Keratinocyte (primary cell): ENCODE measurements around the gene UBE2E3. TPM values are rescaled to one million over a fixed set of nuclear protein-coding genes. Genes with fewer than 3 reads are reported as not detected.

Experiments used
- DNase-seq: peaks from one replicate; pipeline ENCODE4 v3.0.0-alpha.2; 2011; ENCODE audit warnings: low read depth, missing footprints, low spot score
- FAIRE-seq: peaks from 2 replicates; lab custom pipeline; 2011; peaks lifted over from hg19 to GRCh38; lab: Jason Lieb, UNC
- H2AFZ ChIP-seq: 2 replicates; pipeline ENCODE4 v1.6.0; 2012; ENCODE audit warnings: low read length, control low read depth, inconsistent platforms; ENCODE audit not compliant: control insufficient read depth
- H3K27ac ChIP-seq: 2 replicates; pipeline ENCODE4 v1.5.1; 2011; ENCODE audit warnings: low read length; ENCODE audit not compliant: control insufficient read depth, insufficient read depth
- H3K27me3 ChIP-seq: 3 replicates; pipeline ENCODE4 v1.6.0; 2011; ENCODE audit warnings: low read length; ENCODE audit not compliant: control insufficient read depth, insufficient read depth; ENCODE audit errors: extremely low read depth
- H3K36me3 ChIP-seq, 2 experiments: 2 replicates in 1 of 2; 3 replicates in 1 of 2; pipeline ENCODE4 v1.5.1; 2011; ENCODE audit warnings: low read length in 2 of 2, mild to moderate bottlenecking in 1 of 2; ENCODE audit not compliant: control insufficient read depth in 2 of 2, insufficient read depth in 2 of 2; ENCODE audit errors: extremely low read depth in 1 of 2
- H3K4me1 ChIP-seq: 3 replicates; pipeline ENCODE4 v1.5.1; 2011; ENCODE audit warnings: low read length; ENCODE audit not compliant: control insufficient read depth, insufficient read depth; ENCODE audit errors: extremely low read depth
- H3K4me2 ChIP-seq: 3 replicates; pipeline ENCODE4 v1.6.0; 2011; ENCODE audit warnings: low read depth, low read length; ENCODE audit not compliant: control insufficient read depth, insufficient read depth; ENCODE audit errors: extremely low read depth
- H3K4me3 ChIP-seq, 3 experiments: fragments of 200-600 bp in 1 of 3; sonication (generic) in 1 of 3; 2 replicates in 2 of 3; 3 replicates in 1 of 3; pipeline ENCODE4 v1.5.1; 2011 to 2016; ENCODE audit warnings: low read length in 3 of 3, mild to moderate bottlenecking in 3 of 3, control low read depth in 2 of 3, inconsistent platforms in 1 of 3, low read depth in 1 of 3, mixed read lengths in 1 of 3, mixed run types in 1 of 3, moderate library complexity in 1 of 3; ENCODE audit not compliant: control insufficient read depth in 2 of 3, insufficient read depth in 2 of 3; ENCODE audit errors: extremely low read depth in 1 of 3
- H3K79me2 ChIP-seq: 2 replicates; pipeline ENCODE4 v1.6.0; 2012; ENCODE audit warnings: low read length; ENCODE audit not compliant: control insufficient read depth, insufficient read depth
- H3K9ac ChIP-seq: 3 replicates; pipeline ENCODE4 v1.6.0; 2011; ENCODE audit warnings: low read length; ENCODE audit not compliant: control insufficient read depth, insufficient read depth; ENCODE audit errors: extremely low read depth
- H3K9me1 ChIP-seq: 3 replicates; pipeline ENCODE4 v1.6.0; 2011; ENCODE audit warnings: low read length; ENCODE audit not compliant: control insufficient read depth, insufficient read depth; ENCODE audit errors: extremely low read depth
- H3K9me3 ChIP-seq: 2 replicates; pipeline ENCODE4 v1.5.1; 2012; ENCODE audit warnings: low read depth, low read length; ENCODE audit not compliant: control insufficient read depth
- H4K20me1 ChIP-seq: 3 replicates; pipeline ENCODE4 v1.6.0; 2011; ENCODE audit warnings: low read length; ENCODE audit not compliant: control insufficient read depth, insufficient read depth; ENCODE audit errors: extremely low read depth
- CTCF ChIP-seq, 3 experiments: IDR thresholded peaks in 1 of 3; conservative IDR thresholded peaks in 1 of 3; optimal IDR thresholded peaks in 1 of 3; 2 replicates in 2 of 3; 3 replicates in 1 of 3; pipeline versions ENCODE3 to v1.5.1; 2011; ENCODE audit warnings: low read length in 3 of 3, mild to moderate bottlenecking in 3 of 3, moderate library complexity in 2 of 3, control low read depth in 1 of 3, inconsistent platforms in 1 of 3; ENCODE audit not compliant: insufficient read depth in 2 of 3; ENCODE audit errors: extremely low read depth in 1 of 3
- EZH2 ChIP-seq: IDR thresholded peaks from one replicate; pipeline ENCODE4 v1.6.1; 2012; ENCODE audit warnings: inconsistent platforms, mild to moderate bottlenecking, low read length, moderate library complexity
- dilution Hi-C: fragments of 300-500 bp; cut with MboI; formaldehyde crosslinking; loops from one replicate; pipeline ENCODE4 v1.7.0; 2020; ENCODE audit warnings: low sequenced_read_pairs; ENCODE audit not compliant: extremely low pct_ligation_motif_present
- polyA plus RNA-seq, 5 experiments: library from polyadenylated mRNA; depleted of rRNA in 3 of 5; stranded (reverse) in 3 of 5; stranded (forward) in 1 of 5; unstranded in 1 of 5; fragments of >200 nt; gene quantifications; 1 replicate in 1 of 5; 2 replicates in 3 of 5; 3 replicates in 1 of 5; pipeline versions ENCODE4 v1.2.1 to v1.2.3, GENCODE V29; 2011 to 2012; ENCODE audit warnings: missing spikeins in 2 of 5, low read depth in 1 of 5, low replicate concordance in 1 of 5

UBE2E3 gene
- polyA plus RNA-seq, 1 donor (not counting 4 experiments of a cell fraction or from before 2014, with no cell fraction given), result 91.1 TPM

GRCh38 chr2:180944372-180944771 lies 36.0 kb upstream of the UBE2E3 start:
- no peak for TF ChIP-seq CTCF (optimal IDR thresholded peaks at IDR 0.05 in 1 of 3, IDR thresholded peaks at IDR 0.05 in 1 of 3, conservative IDR thresholded peaks at IDR 0.05 in 1 of 3; ENCODE audit: extremely low read depth in 1 of 3, insufficient read depth in 2 of 3, low read length in 3 of 3)
- no peak for TF ChIP-seq EZH2
- no peaks in the 10 kb centered on the region for H3K27me3 ChIP-seq
- H3K4me1 ChIP-seq, result no peaks in the 10 kb centered on the region
- no peak for FAIRE-seq
- H3K9ac ChIP-seq, result no peak overlapping the region
- dilution Hi-C loops, result no loop called here
- H3K4me3 ChIP-seq, result no peak overlapping the region
- H2AFZ ChIP-seq, result no peak overlapping the region
- DNase-seq, result no peak
- no peak overlapping the region for H3K27ac ChIP-seq
- H3K9me1 ChIP-seq, result no peaks in the 10 kb centered on the region
- H3K36me3 ChIP-seq, result no peaks in the 10 kb centered on the region
- no peak overlapping the region for H3K4me2 ChIP-seq
- H3K9me3 ChIP-seq, result no peaks in the 10 kb centered on the region
- H3K79me2 ChIP-seq, result no peaks in the 10 kb centered on the region
- no peaks in the 10 kb centered on the region for H4K20me1 ChIP-seq

DNA sequence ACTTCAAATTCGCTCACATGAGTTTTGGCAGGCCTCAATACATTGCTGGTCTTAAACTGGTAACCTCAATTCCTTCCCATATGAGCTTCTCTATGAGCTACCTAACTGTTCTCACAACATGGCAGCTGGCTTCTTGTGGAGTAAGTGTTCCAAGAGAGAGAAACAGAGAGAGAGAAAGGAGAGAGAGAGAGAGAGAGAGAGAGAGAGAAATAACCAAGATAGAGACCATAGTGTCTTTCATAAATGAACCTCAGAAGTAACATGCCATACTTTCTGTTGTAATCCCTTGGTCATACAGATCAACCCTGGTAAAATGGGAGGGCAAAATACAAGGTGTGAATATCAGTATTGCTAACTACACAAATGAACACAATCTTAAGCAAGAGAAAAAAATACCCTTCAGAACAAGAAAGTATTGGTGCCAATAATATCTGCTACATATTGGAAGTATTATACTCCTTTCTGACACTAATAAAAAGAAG lies 33.2 kb upstream of the UBE2E3 start:
- DNase-seq, result no peak
- no peak overlapping the region for H3K9ac ChIP-seq
- dilution Hi-C loops, result no loop called here
- H3K9me1 ChIP-seq, result no peaks in the 10 kb centered on the region
- H3K27ac ChIP-seq, result no peak overlapping the region
- no peak overlapping the region for H3K4me3 ChIP-seq
- H3K36me3 ChIP-seq, result no peaks in the 10 kb centered on the region
- no peak overlapping the region for H3K4me2 ChIP-seq
- no peak overlapping the region for H2AFZ ChIP-seq
- H3K4me1 ChIP-seq, result no peaks in the 10 kb centered on the region
- TF ChIP-seq CTCF (optimal IDR thresholded peaks at IDR 0.05 in 1 of 3, IDR thresholded peaks at IDR 0.05 in 1 of 3, conservative IDR thresholded peaks at IDR 0.05 in 1 of 3; ENCODE audit: extremely low read depth in 1 of 3, insufficient read depth in 2 of 3, low read length in 3 of 3) (no peak), EZH2 (no peak)
- FAIRE-seq, result no peak
- no peaks in the 10 kb centered on the region for H4K20me1 ChIP-seq
- no peaks in the 10 kb centered on the region for H3K79me2 ChIP-seq
- H3K27me3 ChIP-seq, result no peaks in the 10 kb centered on the region
- H3K9me3 ChIP-seq, result no peaks in the 10 kb centered on the region
